Caki2 (cell line): ENCODE data around the gene ROR1. TPM values are rescaled to one million over a fixed set of nuclear protein-coding genes. Genes with fewer than 3 reads are reported as not detected.

Experiments
- DNase-seq: peaks from one replicate; pipeline ENCODE4 v3.0.0-alpha.2; 2015; ENCODE audit warnings: low read depth
- in situ Hi-C: cut with HindIII; loops from 2 replicates; pipeline ENCODE4 v1.10.0; 2016; ENCODE audit warnings: low sequenced_read_pairs, low pct_unique_long_range_greater_than_20kb, mixed read lengths
- total RNA-seq: library from RNA; depleted of rRNA; stranded (reverse); fragments of >200 nt; shearing (Covaris generic); gene quantifications from 2 replicates; pipeline ENCODE4 v1.2.3, GENCODE V29; 2014; ENCODE audit warnings: low replicate concordance

The ROR1 gene
- total RNA-seq, 1 experiment from 2014 or later = 3.4 TPM

GRCh38 chr1:64039390-64039926 is 265.6 kb downstream of the ROR1 start:
- in situ Hi-C loops = no loop called here
- peak; percentile 93 for DNase-seq

DNA sequence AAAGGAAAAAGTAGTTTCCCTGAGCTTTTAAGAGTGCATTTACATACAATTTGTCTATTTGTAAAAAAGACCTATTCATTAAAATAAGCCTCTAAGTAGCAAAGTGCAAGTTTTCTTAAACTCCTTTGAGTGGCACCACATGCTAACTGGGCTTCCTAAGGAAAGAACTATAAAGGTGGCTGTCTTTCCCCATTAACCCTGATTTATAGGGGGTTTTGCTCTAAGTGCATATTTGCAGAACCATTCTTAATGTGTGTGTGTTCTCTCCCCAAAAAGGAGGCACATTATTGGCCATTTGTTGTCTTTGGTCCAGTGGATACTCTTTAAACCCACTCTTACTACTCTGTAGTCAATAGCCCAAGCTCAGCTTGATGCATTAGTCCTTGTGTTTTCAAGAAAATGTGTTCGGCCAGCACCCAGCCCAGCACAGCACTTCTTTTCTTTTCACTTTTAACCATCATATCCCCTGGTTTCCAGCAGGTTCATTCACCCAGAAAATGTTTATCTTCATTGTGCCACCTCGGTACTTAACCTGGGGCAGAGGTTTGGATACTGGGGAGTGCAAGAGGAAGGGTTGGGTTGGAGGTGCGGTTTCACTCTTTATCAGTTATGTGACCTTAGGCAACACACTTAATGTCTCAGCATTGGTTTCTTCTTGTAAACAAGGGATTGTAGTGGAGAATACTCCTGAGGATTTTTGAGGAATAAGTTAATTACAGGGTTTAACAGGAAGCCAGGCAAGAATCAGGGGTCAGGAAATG is 267.7 kb downstream of the ROR1 start:
- in situ Hi-C loops = no loop called here
- peak; percentile 56 for DNase-seq

- peak; percentile 54 for DNase-seq
- in situ Hi-C loops = no loop called here
Measured at GRCh38 chr1:64042331-64043100, 268.7 kb downstream of the ROR1 start.

GRCh38 chr1:64043288-64043687 is 269.5 kb downstream of the ROR1 start:
- in situ Hi-C loops = no loop called here
- peak; percentile 44 for DNase-seq

GRCh38 chr1:64043976-64044375 is 270.2 kb downstream of the ROR1 start:
- DNase-seq = no peak
- in situ Hi-C loops = no loop called here

DNA sequence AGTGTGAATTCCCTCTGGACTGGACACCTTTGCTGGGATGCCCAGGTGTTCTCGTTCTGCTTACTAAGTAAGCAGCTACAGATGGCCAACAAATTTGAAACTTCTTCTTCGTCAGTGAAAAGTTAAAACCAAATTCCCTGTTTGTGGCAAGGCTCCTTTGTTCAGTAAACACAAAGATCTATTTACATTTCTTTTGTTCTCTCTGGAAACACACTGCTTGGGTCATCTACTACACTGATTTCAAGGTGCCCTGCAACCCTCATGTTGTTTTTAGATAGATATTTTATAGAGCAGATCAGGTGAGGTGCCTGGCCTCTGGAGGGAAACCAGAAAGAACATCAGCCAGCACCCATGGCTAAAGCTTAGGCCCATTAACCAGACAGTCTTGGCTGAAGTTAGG is 272.4 kb downstream of the ROR1 start:
- in situ Hi-C loops = no loop called here
- DNase-seq = no peak

- in situ Hi-C loops = no loop called here
Measured at GRCh38 chr1:64046891-64047290, 273.1 kb downstream of the ROR1 start.

GRCh38 chr1:64047549-64047996 is 273.8 kb downstream of the ROR1 start:
- DNase-seq = no peak
- in situ Hi-C loops = no loop called here

More at GRCh38 chr1:64046891-64047290, 273.1 kb downstream of the ROR1 start:
- DNase-seq = no peak

DNA sequence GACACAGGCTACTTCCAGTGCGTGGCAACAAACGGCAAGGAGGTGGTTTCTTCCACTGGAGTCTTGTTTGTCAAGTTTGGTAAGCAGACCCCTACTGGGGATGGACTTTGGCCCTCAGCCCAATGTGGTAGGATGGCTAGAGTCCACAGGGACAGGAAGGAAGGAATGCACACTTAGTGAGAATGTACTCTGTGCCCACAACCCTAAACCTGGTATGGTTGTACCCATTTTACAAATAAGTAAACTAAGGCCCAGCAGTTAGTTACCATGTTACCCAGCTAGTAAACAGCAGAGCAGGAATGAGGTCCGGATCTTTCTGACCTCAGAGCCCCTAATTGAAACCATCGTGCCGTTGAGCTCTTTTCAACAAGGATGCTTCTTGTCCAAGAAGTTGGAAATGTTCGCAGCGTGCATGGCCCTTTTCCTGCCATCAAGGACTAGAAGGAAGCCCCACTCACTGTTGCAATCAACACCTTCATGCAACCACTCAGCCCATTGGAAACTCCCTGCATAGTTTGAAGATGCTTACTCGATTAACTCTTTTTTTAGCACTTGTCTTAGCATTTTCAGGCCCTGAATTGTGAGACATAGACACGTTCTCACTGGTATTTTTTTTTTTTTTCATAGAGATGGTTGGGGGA is 276.2 kb downstream of the ROR1 start:
- no peak for DNase-seq
- in situ Hi-C loops = no loop called here

DNA sequence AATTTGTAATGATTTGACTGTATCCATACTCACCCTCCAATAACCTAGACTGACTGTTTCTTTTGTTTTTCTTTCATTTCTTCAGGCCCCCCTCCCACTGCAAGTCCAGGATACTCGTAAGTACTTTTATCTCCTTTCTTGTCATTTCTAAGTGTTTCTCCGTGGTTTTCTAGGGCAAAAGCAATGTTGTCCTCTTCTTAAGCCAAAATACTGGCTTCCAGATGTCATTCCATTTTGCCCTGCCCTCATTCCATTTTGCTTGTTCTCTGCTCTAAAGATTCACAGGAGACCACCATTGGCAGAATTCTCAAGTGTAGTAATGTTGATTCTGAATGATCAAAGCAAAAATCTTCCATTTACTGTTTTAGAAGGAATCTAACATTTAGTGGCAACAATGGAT is 276.8 kb downstream of the ROR1 start:
- in situ Hi-C loops = no loop called here
- no peak for DNase-seq

- in situ Hi-C loops = no loop called here
Measured at GRCh38 chr1:64051796-64052195, 278.0 kb downstream of the ROR1 start.

GRCh38 chr1:64052777-64053176 is 279.0 kb downstream of the ROR1 start:
- in situ Hi-C loops = no loop called here
- no peak for DNase-seq

More at GRCh38 chr1:64051796-64052195, 278.0 kb downstream of the ROR1 start:
- DNase-seq = no peak

DNA sequence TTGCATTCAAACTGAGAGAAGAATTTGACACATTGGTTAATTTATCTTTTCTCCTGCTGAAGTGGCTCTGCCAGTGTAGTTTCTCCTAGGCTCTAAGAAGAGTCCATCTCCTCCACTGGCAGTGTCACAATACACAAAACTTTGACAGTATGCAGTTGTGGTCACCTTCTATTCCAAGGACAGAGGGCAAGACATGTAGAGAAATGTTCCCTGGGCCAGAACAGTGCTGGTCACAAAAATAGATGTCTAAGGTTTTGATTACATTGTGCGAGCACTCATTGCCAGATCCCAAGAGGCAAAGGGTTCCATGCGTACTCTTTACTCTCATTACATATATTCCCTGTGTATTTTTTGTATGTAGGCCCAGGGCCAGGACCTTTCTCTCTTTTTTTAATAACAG is 281.5 kb downstream of the ROR1 start:
- DNase-seq = no peak
- in situ Hi-C loops = no loop called here

DNA sequence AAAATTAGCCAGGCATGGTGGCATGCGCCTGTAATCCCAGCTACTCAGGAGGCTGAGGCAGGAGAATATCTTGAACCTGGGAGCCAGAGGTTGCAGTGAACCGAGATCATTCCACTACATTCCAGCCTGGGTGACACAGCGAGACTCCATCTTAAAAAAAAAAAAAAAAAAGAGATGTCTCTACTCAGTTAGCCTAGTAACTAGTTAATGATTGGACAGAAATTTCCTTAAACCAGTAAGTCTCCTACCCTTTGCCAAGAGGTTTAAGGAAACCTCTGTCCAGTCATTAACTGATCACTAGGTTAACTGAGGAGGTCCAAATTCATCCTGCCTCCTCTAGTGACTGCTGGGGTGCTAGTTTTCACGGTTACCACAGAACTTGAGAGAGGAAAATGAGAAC is 285.7 kb downstream of the ROR1 start:
- DNase-seq = peak; percentile 45
- in situ Hi-C loops = no loop called here

GRCh38 chr1:64060611-64061302 is 286.9 kb downstream of the ROR1 start:
- in situ Hi-C loops = no loop called here
- no peak for DNase-seq

GRCh38 chr1:64061430-64062104 is 287.8 kb downstream of the ROR1 start:
- in situ Hi-C loops = no loop called here
- DNase-seq = no peak

- DNase-seq = no peak
- in situ Hi-C loops = no loop called here
Measured at GRCh38 chr1:64062529-64062928, 288.7 kb downstream of the ROR1 start.
